Endodermal cell (in vitro differentiated cells): ENCODE measurements around the gene EYS. TPM values are rescaled to one million over a fixed set of nuclear protein-coding genes. Genes with fewer than 3 reads are reported as not detected.
A peak's percentile ranks its signal among the peaks of the same experiment; 100 is the strongest.
"Not testable (repeated sequence)": the region's sequence is repeated elsewhere in the genome, so short reads cannot be mapped to it uniquely, and the experiment has no call there.

Source experiments
- DNase-seq: peaks from one replicate; pipeline ENCODE4 v3.0.0-alpha.2; 2017
- H3K27ac ChIP-seq: 2 replicates; pipeline ENCODE4 v1.5.1; 2013; ENCODE audit warnings: mild to moderate bottlenecking, low read depth, low read length, moderate library complexity
- H3K27me3 ChIP-seq: 2 replicates; pipeline ENCODE4 v1.6.1; 2013; ENCODE audit warnings: mild to moderate bottlenecking, low read length, moderate library complexity; ENCODE audit not compliant: insufficient read depth, control insufficient read depth, poor library complexity, severe bottlenecking
- H3K36me3 ChIP-seq: 2 replicates; pipeline ENCODE4 v1.7.0; 2013; ENCODE audit warnings: mild to moderate bottlenecking, low read length, moderate library complexity; ENCODE audit not compliant: control insufficient read depth, insufficient read depth
- H3K4me1 ChIP-seq: one replicate; pipeline ENCODE4 v1.7.0; 2013; ENCODE audit warnings: low read length; ENCODE audit not compliant: control insufficient read depth, insufficient read depth
- H3K4me3 ChIP-seq: 2 replicates; pipeline ENCODE4 v1.5.1; 2013; ENCODE audit warnings: mild to moderate bottlenecking, low read length, moderate library complexity
- H3K9ac ChIP-seq: 2 replicates; pipeline ENCODE4 v1.6.1; 2013; ENCODE audit warnings: mild to moderate bottlenecking, low read length, moderate library complexity; ENCODE audit not compliant: poor library complexity, severe bottlenecking; ENCODE audit errors: extremely low read depth
- H3K9me3 ChIP-seq: 2 replicates; pipeline ENCODE4 v1.6.1; 2013; ENCODE audit warnings: mild to moderate bottlenecking, low read length, moderate library complexity; ENCODE audit not compliant: control insufficient read depth
- H3K27ac Mint-ChIP-seq: 2 replicates; pipeline ENCODE4 v1.8.0; 2020; ENCODE audit warnings: mixed read lengths
- H3K27me3 Mint-ChIP-seq: 2 replicates; pipeline ENCODE4 v1.8.0; 2021; ENCODE audit warnings: mild to moderate bottlenecking, mixed read lengths; ENCODE audit not compliant: insufficient read depth
- H3K36me3 Mint-ChIP-seq: 2 replicates; pipeline ENCODE4 v1.8.0; 2020; ENCODE audit warnings: low read depth, mixed read lengths
- H3K4me1 Mint-ChIP-seq: 2 replicates; pipeline ENCODE4 v1.8.0; 2020; ENCODE audit warnings: mixed read lengths
- H3K4me3 Mint-ChIP-seq: 2 replicates; pipeline ENCODE4 v1.8.0; 2020; ENCODE audit warnings: mild to moderate bottlenecking, moderate library complexity, mixed read lengths
- H3K9me3 Mint-ChIP-seq: 2 replicates; pipeline ENCODE4 v1.8.0; 2020; ENCODE audit warnings: mild to moderate bottlenecking, mixed read lengths
- CTCF ChIP-seq: fragments of 200-600 bp; sonication (generic); conservative IDR thresholded peaks from 2 replicates; pipeline ENCODE4 v1.5.0; 2021; ENCODE audit warnings: antibody characterized with exemption, mild to moderate bottlenecking
- WGBS, 2 experiments: methylation state at CpG; one replicate each; pipeline versions ENCODE4 v1.1.5 to v1.1.7; 2013; ENCODE audit warnings: missing lambda C conversion rate in 2 of 2, mixed read lengths in 1 of 2; ENCODE audit not compliant: insufficient coverage in 1 of 2, insufficient read length in 1 of 2; 5-methylcytosine and 5-hydroxymethylcytosine counted together
- total RNA-seq, 2 donors: library from RNA; stranded (reverse); fragmentation: NEBNext Ultra II Directional in 1 of 2; extraction: Animal tissue kit (Norgen Biotek cat#: 25700) in 1 of 2; gene quantifications; 2 replicates in 1 of 2; 3 replicates in 1 of 2; pipeline ENCODE4 v1.2.1, GENCODE V29; 2021

Gene EYS
- total RNA-seq, 2 donors from 2014 or later: 0.31 to 0.70 TPM

- TF ChIP-seq CTCF: no peak
- no peaks in the 10 kb centered on the region for H3K27me3 ChIP-seq
- no peak overlapping the region for H3K9ac ChIP-seq
- H3K9me3 ChIP-seq: no peaks in the 10 kb centered on the region
- H3K4me1 Mint-ChIP-seq: no peaks in the 10 kb centered on the region
- WGBS, 2 experiments: 95% methylated on average over 3 of the region's 3 CpGs; no CpG with 5 or more reads in 1 of the 2 experiments
- H3K9me3 Mint-ChIP-seq: no peaks in the 10 kb centered on the region
- H3K4me3 Mint-ChIP-seq: no peak overlapping the region
- no peaks in the 10 kb centered on the region for H3K36me3 ChIP-seq
- no peak overlapping the region for H3K4me3 ChIP-seq
- no peak overlapping the region for H3K27ac Mint-ChIP-seq
- no peaks in the 10 kb centered on the region for H3K4me1 ChIP-seq
- H3K36me3 Mint-ChIP-seq: no peaks in the 10 kb centered on the region
- H3K27me3 Mint-ChIP-seq: no peaks in the 10 kb centered on the region
- no peak overlapping the region for H3K27ac ChIP-seq
- DNase-seq: no peak
Observed at GRCh38 chr6:64477391-64477790, 1229.6 kb downstream of the EYS start.

GRCh38 chr6:64476935-64477334, 1230.1 kb downstream of the EYS start:
- no peak overlapping the region for H3K4me3 Mint-ChIP-seq
- no peaks in the 10 kb centered on the region for H3K9me3 Mint-ChIP-seq
- Histone ChIP-seq H3K36me3 (no peaks in the 10 kb centered on the region), H3K27me3 (no peaks in the 10 kb centered on the region), H3K27ac (no peak overlapping the region), H3K4me1 (no peaks in the 10 kb centered on the region), H3K9ac (no peak overlapping the region), H3K9me3 (no peaks in the 10 kb centered on the region), H3K4me3 (no peak overlapping the region)
- TF ChIP-seq CTCF: no peak
- no peak overlapping the region for H3K27ac Mint-ChIP-seq
- WGBS, 2 experiments: 58 to 96% methylated on average over 2 of the region's 2 CpGs
- no peak for DNase-seq
- H3K4me1 Mint-ChIP-seq: no peaks in the 10 kb centered on the region
- no peaks in the 10 kb centered on the region for H3K36me3 Mint-ChIP-seq
- H3K27me3 Mint-ChIP-seq: no peaks in the 10 kb centered on the region

GRCh38 chr6:64469405-64469804, 1237.6 kb downstream of the EYS start:
- not testable (repeated sequence) for H3K36me3 Mint-ChIP-seq, H3K4me1 ChIP-seq, H3K27me3 ChIP-seq, H3K27me3 Mint-ChIP-seq, H3K9ac ChIP-seq, H3K36me3 ChIP-seq, H3K4me3 ChIP-seq, H3K9me3 Mint-ChIP-seq, H3K4me3 Mint-ChIP-seq, H3K4me1 Mint-ChIP-seq, H3K9me3 ChIP-seq, H3K27ac Mint-ChIP-seq, H3K27ac ChIP-seq
- peak; percentile 86 for TF ChIP-seq CTCF
- WGBS, 2 experiments: 37 to 50% methylated on average over 5 to 12 of the region's 12 CpGs
- DNase-seq: peak; percentile 72
